Activated T-cell treated with anti-CD3 and anti-CD28 coated beads, Interleukin-2, amount 50 U/mL, for 48 hours (primary cell): ENCODE data around the gene MRPS10.

ENCODE experiments used
- DNase-seq, 2 experiments: peaks; one replicate each; pipeline ENCODE4 v3.0.0-alpha.2; 2020

Gene MRPS10

GRCh38 chr6:42217519-42218367, at the start of gene MRPS10:
Gene MRPS10, minus strand, starts transcription at chr6:42217861. Its CDS starts 12 bp downstream, at chr6:42217849.
- peak; percentile 91 to 92 for DNase-seq

- no peak for DNase-seq
These were observed 48.9 kb upstream of the MRPS10 start for GRCh38 chr6:42266538-42266937.

DNA sequence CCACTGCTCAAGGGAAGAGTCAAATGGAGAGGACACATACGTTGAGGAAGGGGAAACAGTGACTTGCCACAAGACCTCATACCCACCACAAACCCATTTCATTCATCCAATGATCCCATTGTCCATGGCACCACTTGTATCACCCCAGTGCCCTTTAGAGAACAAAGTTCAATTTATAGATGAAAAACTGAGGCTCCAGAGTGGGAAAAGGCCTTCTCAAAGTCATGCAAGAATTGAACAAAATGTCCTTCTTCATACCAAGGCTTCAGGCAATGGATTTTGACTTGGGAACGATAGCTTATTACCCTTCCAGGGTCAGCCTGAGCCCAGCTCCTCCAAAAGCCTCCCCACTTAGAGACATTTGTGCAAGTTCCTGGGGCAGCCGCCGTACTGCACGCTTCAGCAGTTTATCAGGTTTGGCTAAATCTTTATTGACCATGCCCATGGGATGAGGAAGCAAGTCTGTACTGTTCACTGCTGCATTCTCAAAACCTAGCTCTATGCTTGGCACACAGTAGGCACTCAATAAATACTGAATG, 47.3 kb upstream of the MRPS10 start:
- DNase-seq = no peak

DNA sequence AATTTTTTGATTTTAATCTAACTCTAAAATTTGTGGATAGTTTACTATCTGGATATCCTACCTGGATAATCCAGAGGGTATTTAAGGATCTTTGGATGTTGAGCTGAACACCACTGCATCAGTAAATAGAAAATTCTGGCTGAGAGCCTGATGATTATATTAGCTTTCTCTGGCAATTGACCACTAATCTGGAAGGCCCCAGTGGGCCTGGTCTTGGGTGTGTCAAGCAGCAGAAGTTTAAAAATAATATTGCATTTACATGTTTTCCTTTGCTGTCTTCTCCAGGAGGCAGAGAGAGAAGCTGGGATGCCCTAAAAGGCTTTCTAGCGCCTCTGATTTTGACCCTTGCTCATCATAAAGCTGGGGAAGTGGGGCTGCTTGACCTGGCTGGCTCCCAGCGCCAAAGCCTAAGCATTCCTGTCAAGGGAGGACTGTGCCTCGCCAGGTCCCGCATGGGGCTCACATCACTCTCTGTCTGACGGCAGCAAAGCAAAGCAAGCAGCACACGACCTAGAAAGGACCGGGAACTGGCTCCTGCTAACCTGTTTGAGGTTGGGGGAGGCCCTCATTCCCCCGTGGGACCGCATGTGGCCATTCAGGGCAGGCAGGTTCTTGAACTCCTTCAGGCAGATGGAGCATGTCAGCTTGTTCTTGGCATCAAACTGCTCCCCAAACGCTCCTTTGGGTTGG, 46.6 kb upstream of the MRPS10 start:
- DNase-seq = no peak

GRCh38 chr6:42263165-42263728, 45.6 kb upstream of the MRPS10 start:
- DNase-seq = no peak

GRCh38 chr6:42260972-42261371, 43.3 kb upstream of the MRPS10 start:
- peak; percentile 61 to 64 for DNase-seq

- no peak for DNase-seq
These were observed 42.8 kb upstream of the MRPS10 start for GRCh38 chr6:42260396-42260888.

DNA sequence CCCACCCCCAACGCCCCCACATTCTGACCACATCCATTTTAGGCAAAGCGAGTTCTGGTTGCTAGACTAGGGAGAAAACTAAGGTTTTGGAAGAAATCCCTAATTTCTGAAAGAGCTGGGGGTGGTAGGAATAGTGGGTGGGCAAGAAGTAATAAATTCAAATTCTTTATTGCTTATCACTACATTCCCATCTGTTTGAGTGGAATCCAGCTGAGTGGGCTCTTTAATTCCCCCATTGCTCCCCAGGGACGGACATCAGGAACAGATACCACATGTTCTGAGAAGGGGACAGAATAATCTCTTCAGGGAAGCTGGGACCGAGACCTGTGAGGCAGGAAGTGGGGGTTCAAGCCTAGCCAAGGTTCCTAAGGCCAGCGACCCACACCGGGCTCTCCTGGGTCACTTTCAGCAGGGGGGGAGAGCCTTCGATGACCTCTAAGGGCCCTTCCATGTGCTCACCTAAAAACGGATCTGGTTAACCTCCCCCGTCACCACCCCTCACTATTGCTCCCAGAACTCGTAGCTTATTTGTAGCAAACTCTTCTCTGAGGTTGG, 42.3 kb upstream of the MRPS10 start:
- no peak for DNase-seq

DNA sequence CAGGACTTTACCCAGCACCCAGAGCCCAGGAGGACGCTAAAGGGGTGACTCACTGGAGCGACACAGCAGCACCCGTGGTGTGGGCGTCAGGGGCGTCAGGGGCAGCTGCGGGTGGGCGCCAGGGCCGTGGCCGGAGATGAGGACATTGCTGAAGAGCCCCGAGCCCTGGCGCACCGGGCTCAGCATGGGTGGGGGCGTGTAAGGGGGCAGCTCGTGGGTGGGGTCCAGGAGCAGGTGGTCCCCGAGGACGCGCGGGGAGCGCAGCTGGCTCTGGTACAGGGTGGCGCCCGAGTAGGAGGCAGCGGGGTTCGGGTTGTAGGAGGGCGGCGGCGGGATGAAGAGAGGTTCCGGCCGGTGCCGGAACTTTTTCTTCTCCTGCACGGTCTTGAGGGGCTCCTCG, 41.6 kb upstream of the MRPS10 start:
- DNase-seq = no peak

DNA sequence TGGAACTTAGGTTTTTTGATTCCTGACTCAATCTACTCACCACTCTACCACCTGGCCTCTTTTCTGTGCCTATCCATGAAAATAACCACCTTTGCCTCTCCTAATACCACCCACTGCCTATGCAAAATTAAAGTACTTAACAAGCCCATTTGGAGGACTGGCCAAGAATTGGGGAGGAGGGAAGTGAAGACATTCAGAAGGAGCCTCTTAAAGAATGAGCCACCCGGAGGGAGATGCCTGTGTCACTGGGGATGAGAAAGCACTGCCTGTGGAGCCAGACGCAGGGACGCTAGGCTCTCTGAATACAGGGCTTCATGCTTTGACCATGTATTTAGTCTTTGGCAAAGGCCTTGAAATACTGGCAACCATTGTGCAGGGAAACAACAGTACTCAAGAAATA, 40.0 kb upstream of the MRPS10 start:
- no peak for DNase-seq

DNA sequence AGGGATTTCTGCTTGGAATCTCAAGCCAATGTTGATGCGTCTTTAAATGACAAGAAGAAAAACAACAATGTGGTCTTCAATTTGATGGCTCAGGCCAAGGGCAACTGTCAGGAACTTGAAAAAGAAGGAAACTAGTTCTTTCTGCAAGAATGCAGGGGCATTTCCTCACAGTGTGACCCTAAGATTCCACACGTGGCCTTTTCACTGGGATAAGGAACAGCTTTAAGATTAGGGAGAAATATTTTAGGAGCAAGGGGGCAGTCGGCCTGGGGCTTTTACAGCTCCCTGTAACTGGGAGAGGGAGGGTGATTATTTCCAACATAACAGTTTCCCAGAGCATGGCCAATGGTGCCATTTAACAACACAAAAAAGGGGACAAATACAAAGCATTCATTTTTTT, 39.4 kb upstream of the MRPS10 start:
- no peak for DNase-seq

- no peak for DNase-seq
These were observed 37.4 kb upstream of the MRPS10 start for GRCh38 chr6:42255050-42255449.

GRCh38 chr6:42254505-42254904, 36.8 kb upstream of the MRPS10 start:
- no peak for DNase-seq

DNA sequence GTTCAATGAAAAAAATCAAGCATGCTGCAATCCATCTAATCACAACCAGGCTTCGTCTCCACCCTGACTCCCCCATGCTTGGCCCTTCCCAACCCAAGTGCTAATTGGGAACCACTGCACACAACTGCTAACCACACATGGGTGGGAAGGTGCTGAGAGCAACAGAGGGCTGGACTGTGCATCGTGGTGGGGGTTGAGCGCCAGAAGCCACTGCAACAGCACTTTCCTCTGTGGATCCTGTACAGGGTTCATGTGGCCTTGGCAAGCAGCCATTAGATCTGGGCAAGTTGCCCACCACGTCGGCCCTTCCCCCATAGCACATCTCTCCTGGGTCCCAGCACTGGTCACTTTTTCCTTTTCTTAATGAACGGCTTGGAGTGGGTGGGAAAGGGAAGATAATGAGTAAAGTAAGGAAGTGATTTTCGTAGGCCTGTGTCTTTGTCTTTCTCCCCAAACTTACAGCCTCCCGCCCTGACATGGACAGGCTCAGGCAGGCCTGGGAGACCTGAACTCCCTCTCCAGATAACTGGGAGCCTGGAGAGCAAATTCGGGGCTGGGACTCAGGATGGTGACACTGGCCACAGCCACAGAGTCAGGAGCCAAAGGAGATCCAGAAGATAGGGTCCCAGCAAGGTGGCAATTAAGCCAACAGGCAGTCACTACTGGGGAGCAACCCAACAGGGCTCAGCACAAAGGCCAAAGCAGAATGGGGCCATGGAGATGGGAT, 34.4 kb upstream of the MRPS10 start:
- DNase-seq = no peak

- no peak for DNase-seq
These were observed 33.8 kb upstream of the MRPS10 start for GRCh38 chr6:42251500-42251899.

DNA sequence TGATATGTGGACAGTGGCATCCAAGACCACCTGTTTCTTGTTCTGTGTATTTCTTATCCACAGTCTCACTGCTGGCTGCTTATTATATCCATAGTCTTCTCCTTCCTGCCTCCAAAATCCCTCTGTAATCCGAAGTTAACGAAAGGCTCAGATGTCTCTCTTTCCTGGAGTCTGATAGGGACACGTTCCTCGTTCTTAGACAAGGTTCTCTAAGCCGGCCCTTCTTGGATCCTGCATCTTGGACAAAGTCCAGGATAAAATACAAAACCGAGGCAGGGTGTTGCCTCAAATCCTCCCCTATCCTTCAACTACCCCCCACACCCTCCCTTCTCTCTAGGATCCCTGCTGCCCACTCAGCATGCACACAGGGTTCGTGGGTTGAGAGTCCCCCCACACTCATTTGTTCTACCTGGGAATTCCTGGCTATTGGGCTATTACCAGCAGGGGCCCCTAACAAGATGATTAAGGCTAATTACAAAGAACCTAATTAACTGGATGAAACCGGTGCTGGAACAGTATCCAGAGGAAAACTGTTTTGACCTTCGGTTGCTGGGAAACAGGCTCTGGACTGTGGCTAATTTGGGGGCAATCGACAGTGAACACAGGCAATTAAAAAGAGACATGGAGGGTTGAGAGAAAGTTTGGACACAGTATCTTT, 32.7 kb upstream of the MRPS10 start:
- DNase-seq = no peak

GRCh38 chr6:42249279-42249678, 31.6 kb upstream of the MRPS10 start:
- peak in 1 of 2 experiments; percentile 7 for DNase-seq

- no peak for DNase-seq
These were observed 25.4 kb upstream of the MRPS10 start for GRCh38 chr6:42243046-42243445.

GRCh38 chr6:42241915-42242314, 24.3 kb upstream of the MRPS10 start:
- DNase-seq = no peak

- no peak for DNase-seq
These were observed 22.2 kb upstream of the MRPS10 start for GRCh38 chr6:42239736-42240375.

GRCh38 chr6:42239333-42239732, 21.7 kb upstream of the MRPS10 start:
- DNase-seq = no peak
